Measurements from ENCODE around the gene RUNX1.

GRCh38 chr21:34880401-34880800, 168.7 kb downstream of the RUNX1 start:
- no peak for TF ChIP-seq CTCF (conservative IDR thresholded peaks at IDR 0.05; ENCODE audit: low read depth, low read length)
- no peak for TF ChIP-seq EZH2 (IDR thresholded peaks at IDR 0.05; ENCODE audit: borderline replicate concordance, low read depth, low read length, poor library complexity, severe bottlenecking)

Data from A673 (cell line).